OCI-LY3 (cell line): ENCODE data around the gene EIF4ENIF1.

Experiments used
- EZH2phosphoT487 ChIP-seq: fragments of 200-600 bp; shearing (Covaris generic); IDR thresholded peaks from 2 replicates; pipeline ENCODE4 v1.6.1; 2018; ENCODE audit warnings: antibody characterized with exemption, mixed run types, low read depth
- TF ChIP-seq, protein P1 (sequence below): fragments of 200-600, 300-600 bp; sonication (generic); IDR thresholded peaks from 2 replicates; pipeline ENCODE4 v1.5.1; 2014; ENCODE audit warnings: antibody characterized with exemption, low read length, low read depth

DNA sequence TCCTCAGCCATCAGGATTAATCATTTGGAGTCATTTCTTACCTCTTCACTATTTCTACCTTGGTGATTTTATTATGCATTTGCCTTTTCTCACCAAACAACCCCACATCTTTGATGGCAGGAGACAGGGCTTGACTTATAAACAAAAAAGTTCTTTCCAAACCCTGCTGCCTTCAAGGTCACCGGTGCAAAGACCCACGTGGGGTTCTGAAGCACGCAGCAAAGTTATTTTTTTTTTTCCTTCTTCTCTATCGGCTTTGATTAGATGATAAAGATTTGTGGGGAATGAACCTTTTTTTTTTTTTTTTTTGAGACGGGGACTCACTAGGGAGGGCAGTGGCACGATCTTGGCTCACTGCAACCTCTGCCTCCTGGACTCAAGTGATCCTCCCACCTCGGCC lies 46.1 kb downstream of the EIF4ENIF1 start:
- TF ChIP-seq, protein P1, sequence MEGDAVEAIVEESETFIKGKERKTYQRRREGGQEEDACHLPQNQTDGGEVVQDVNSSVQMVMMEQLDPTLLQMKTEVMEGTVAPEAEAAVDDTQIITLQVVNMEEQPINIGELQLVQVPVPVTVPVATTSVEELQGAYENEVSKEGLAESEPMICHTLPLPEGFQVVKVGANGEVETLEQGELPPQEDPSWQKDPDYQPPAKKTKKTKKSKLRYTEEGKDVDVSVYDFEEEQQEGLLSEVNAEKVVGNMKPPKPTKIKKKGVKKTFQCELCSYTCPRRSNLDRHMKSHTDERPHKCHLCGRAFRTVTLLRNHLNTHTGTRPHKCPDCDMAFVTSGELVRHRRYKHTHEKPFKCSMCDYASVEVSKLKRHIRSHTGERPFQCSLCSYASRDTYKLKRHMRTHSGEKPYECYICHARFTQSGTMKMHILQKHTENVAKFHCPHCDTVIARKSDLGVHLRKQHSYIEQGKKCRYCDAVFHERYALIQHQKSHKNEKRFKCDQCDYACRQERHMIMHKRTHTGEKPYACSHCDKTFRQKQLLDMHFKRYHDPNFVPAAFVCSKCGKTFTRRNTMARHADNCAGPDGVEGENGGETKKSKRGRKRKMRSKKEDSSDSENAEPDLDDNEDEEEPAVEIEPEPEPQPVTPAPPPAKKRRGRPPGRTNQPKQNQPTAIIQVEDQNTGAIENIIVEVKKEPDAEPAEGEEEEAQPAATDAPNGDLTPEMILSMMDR: no peak
- no peak for TF ChIP-seq EZH2phosphoT487
